B cell (primary cell): Measurements from ENCODE around the gene CLP1. TPM values are rescaled to one million over a fixed set of nuclear protein-coding genes. Genes with fewer than 3 reads are reported as not detected.

Experiments used
- ATAC-seq: fragments of 200-7000 bp; cut with Tn5 transposase; one replicate; pipeline ENCODE4 v1.10.0; 2021; ENCODE audit warnings: low read depth, mild to moderate bottlenecking, moderate number of reproducible peaks, moderate library complexity
- CTCF ChIA-PET: fragments of 350-600 bp; sonication (Branson Sonifier 250); formaldehyde crosslinking; loops from one replicate; lab custom pipeline; 2021; ENCODE audit warnings: antibody characterized with exemption, inconsistent platforms; lab: Charles Lee
- POLR2A ChIA-PET: fragments of 350-600 bp; sonication (Branson Sonifier 250); formaldehyde crosslinking; loops from one replicate; lab custom pipeline; 2021; ENCODE audit warnings: antibody characterized with exemption; lab: Charles Lee
- DNase-seq: peaks from one replicate; pipeline ENCODE4 v3.0.0; 2013
- H2AFZ ChIP-seq: 2 replicates; pipeline ENCODE4 v1.6.1; 2012; ENCODE audit warnings: mild to moderate bottlenecking, low read depth, low read length; ENCODE audit not compliant: insufficient read depth, poor library complexity, severe bottlenecking
- H3K27ac ChIP-seq, 2 donors: 1 replicate in 1 of 2; 2 replicates in 1 of 2; pipeline ENCODE4 v1.5.1; 2012 to 2013; ENCODE audit warnings: low read length in 2 of 2, mild to moderate bottlenecking in 2 of 2, moderate library complexity in 1 of 2
- H3K27me3 ChIP-seq, 4 experiments: fragments of 200-600 bp in 1 of 4; sonication (generic) in 1 of 4; replicated peaks in 1 of 4; 1 replicate in 2 of 4; 2 replicates in 2 of 4; pipeline versions ENCODE4 v1.6.1 to v1.7.0; 2013 to 2016; ENCODE audit warnings: low read length in 3 of 4, mild to moderate bottlenecking in 2 of 4, mixed read lengths in 1 of 4, moderate library complexity in 1 of 4; ENCODE audit not compliant: insufficient read depth in 4 of 4, control insufficient read depth in 3 of 4; ENCODE audit errors: control extremely low read depth in 1 of 4
- H3K36me3 ChIP-seq, 2 experiments: replicated peaks in 1 of 2; 1 replicate in 1 of 2; 2 replicates in 1 of 2; pipeline versions ENCODE4 v1.6.1 to v1.7.1; 2013; ENCODE audit warnings: low read length in 1 of 2; ENCODE audit not compliant: insufficient read depth in 2 of 2, control insufficient read depth in 1 of 2; ENCODE audit errors: control extremely low read depth in 1 of 2, extremely low read depth in 1 of 2
- H3K4me1 ChIP-seq, 2 donors: fragments of 200-600 bp in 1 of 2; sonication (generic) in 1 of 2; 1 replicate in 1 of 2; 2 replicates in 1 of 2; pipeline versions ENCODE4 v1.5.1 to v1.6.1; 2013 to 2017; ENCODE audit warnings: low read length in 2 of 2; ENCODE audit not compliant: control insufficient read depth in 2 of 2, insufficient read depth in 2 of 2
- H3K4me2 ChIP-seq: replicated peaks from 2 replicates; pipeline ENCODE3; 2012; ENCODE audit warnings: mild to moderate bottlenecking, low read depth, low read length; ENCODE audit not compliant: poor library complexity, severe bottlenecking
- H3K4me3 ChIP-seq, 5 experiments: fragments of 200-600 bp in 1 of 5; sonication (generic) in 1 of 5; 1 replicate in 3 of 5; 2 replicates in 2 of 5; pipeline versions ENCODE4 v1.5.1 to v1.7.0; 2011 to 2016; ENCODE audit warnings: low read length in 4 of 5, mild to moderate bottlenecking in 4 of 5, low read depth in 2 of 5, control low read depth in 1 of 5, moderate library complexity in 1 of 5; ENCODE audit not compliant: insufficient read depth in 1 of 5; ENCODE audit errors: control extremely low read depth in 1 of 5, extremely low read depth in 1 of 5
- H3K79me2 ChIP-seq: fragments of 200-600 bp; sonication (generic); one replicate; pipeline ENCODE4 v1.6.0; 2016; ENCODE audit warnings: low read length; ENCODE audit not compliant: control insufficient read depth, insufficient read depth
- H3K9ac ChIP-seq: fragments of 200-600 bp; sonication (generic); 2 replicates; pipeline ENCODE4 v1.6.1; 2017; ENCODE audit warnings: mild to moderate bottlenecking, low read length, moderate library complexity
- H3K9me3 ChIP-seq, 3 donors: one replicate each; pipeline versions ENCODE4 v1.6.1 to v1.7.1; 2013; ENCODE audit warnings: low read length in 2 of 3; ENCODE audit not compliant: control insufficient read depth in 2 of 3, insufficient read depth in 1 of 3; ENCODE audit errors: control extremely low read depth in 1 of 3
- H4K20me1 ChIP-seq: 2 replicates; pipeline ENCODE4 v1.6.0; 2012; ENCODE audit warnings: mild to moderate bottlenecking, low read length; ENCODE audit not compliant: insufficient read depth, control insufficient read depth, poor library complexity, severe bottlenecking
- H3K27ac Mint-ChIP-seq: one replicate; pipeline ENCODE4 v1.8.0; 2021; ENCODE audit warnings: mixed read lengths
- H3K27me3 Mint-ChIP-seq: one replicate; pipeline ENCODE4 v1.8.0; 2021; ENCODE audit warnings: mixed read lengths
- H3K4me1 Mint-ChIP-seq: one replicate; pipeline ENCODE4 v1.8.0; 2021; ENCODE audit warnings: mixed read lengths
- H3K4me3 Mint-ChIP-seq: one replicate; pipeline ENCODE4 v1.8.0; 2021; ENCODE audit warnings: mixed read lengths
- H3K9me3 Mint-ChIP-seq: one replicate; pipeline ENCODE4 v1.8.0; 2022; ENCODE audit warnings: mixed read lengths; ENCODE audit not compliant: insufficient read depth
- CTCF ChIP-seq: fragments of 200-600 bp; IDR thresholded peaks from one replicate; pipeline ENCODE4 v1.8.0; 2022; ENCODE audit warnings: antibody characterized with exemption, mild to moderate bottlenecking
- EZH2 ChIP-seq: IDR thresholded peaks from 2 replicates; pipeline ENCODE4 v1.6.1; 2012; ENCODE audit warnings: borderline replicate concordance, low read depth, mild to moderate bottlenecking, moderate library complexity, low read length; ENCODE audit not compliant: insufficient read depth, poor library complexity, severe bottlenecking
- WGBS: methylation state at CpG from one replicate; pipeline ENCODE4 v1.1.5; 2013; ENCODE audit warnings: missing lambda C conversion rate; ENCODE audit not compliant: insufficient coverage; 5-methylcytosine and 5-hydroxymethylcytosine counted together
- intact Hi-C: fragments of 100-400 bp; cut with micrococcal nuclease; formaldehyde crosslinking; loops from one replicate; pipeline ENCODE4 v1.10.0; 2022
- polyA plus RNA-seq: library from polyadenylated mRNA; depleted of rRNA; stranded (reverse); fragments of >200 nt; gene quantifications from 2 replicates; pipeline ENCODE4 v1.2.3, GENCODE V29; 2012
- small RNA-seq: library from RNA; depleted of rRNA; stranded (forward); fragments of <200 nt; gene quantifications from one replicate; pipeline ENCODE3, GENCODE V24; 2012; ENCODE audit warnings: low replicate concordance, low read depth; ENCODE audit not compliant: insufficient read length
- total RNA-seq, 2 donors: library from RNA; stranded (reverse); fragments of 120-200 nt in 1 of 2; gene quantifications; 1 replicate in 1 of 2; 2 replicates in 1 of 2; pipeline versions ENCODE4 v1.2.3 to v1.2.4, GENCODE V29; 2013 to 2022

CLP1 gene
- total and polyA plus RNA-seq, 2 donors (not counting 1 experiment from before 2014, with no cell fraction given), result 6.0 to 15.5 TPM

GRCh38 chr11:57709802-57710367, 52.3 kb downstream of the CLP1 start:
- TF ChIP-seq EZH2 (no peak), CTCF (no peak)
- no peak overlapping the region for H2AFZ ChIP-seq
- H3K27me3 Mint-ChIP-seq, result no peaks in the 10 kb centered on the region
- no peak overlapping the region for H3K9ac ChIP-seq
- H3K79me2 ChIP-seq, result peaks cover 76% of the 10 kb centered on the region
- POLR2A ChIA-PET, result interaction anchor here (0.6 kb wide), 1 partner anchor 15 kb away, joined by 3 read pairs; no protein-coding TSS in a partner anchor
- no peak overlapping the region for H3K4me3 Mint-ChIP-seq
- H3K4me1 Mint-ChIP-seq, result peaks cover 42% of the 10 kb centered on the region
- H3K9me3 ChIP-seq, result no peaks in the 10 kb centered on the region
- H4K20me1 ChIP-seq, result peaks cover 14% of the 10 kb centered on the region
- no peak overlapping the region for H3K4me3 ChIP-seq
- DNase-seq, result no peak
- intact Hi-C loops, result no loop called here
- 93% methylated on average over 5 of the region's 5 CpGs for WGBS
- H3K4me2 ChIP-seq, result no peak overlapping the region
- no peaks in the 10 kb centered on the region for H3K9me3 Mint-ChIP-seq
- H3K4me1 ChIP-seq, result peaks cover 21 to 28% of the 10 kb centered on the region in 2 donors
- H3K27ac Mint-ChIP-seq, result no peak overlapping the region
- CTCF ChIA-PET, result interaction anchor here (0.7 to 2.0 kb wide), 6 partner anchors 30 to 180 kb away, joined by 3 to 8 read pairs (median 3); partner anchors contain the start of gene TIMM10
- peaks cover 0 to 3% of the 10 kb centered on the region in 2 experiments for H3K36me3 ChIP-seq
- H3K27me3 ChIP-seq, result no peaks in the 10 kb centered on the region
- no peak for ATAC-seq
- H3K27ac ChIP-seq, result no peak overlapping the region

Small RNA genes within 50 kb of the gene (small RNA-seq; reads per million reads assigned to genes)
- 30.2 reads per million, percentile 91 among the genes with 10 or more reads in this experiment for gene MIR130A

Other genes with a start within 250 kb of the CLP1 start
- gene SLC43A3, start 230.6 kb upstream of the CLP1 start, total RNA-seq, result 19.3 and 20.9 TPM in 2 replicates
- gene SLC43A3, start 230.6 kb upstream of the CLP1 start, polyA plus RNA-seq, result 7.6 and 8.0 TPM in 2 replicates
- gene RTN4RL2, start 197.2 kb upstream of the CLP1 start, total RNA-seq, result 0.12 and 0.27 TPM in 2 replicates
- gene RTN4RL2, start 197.2 kb upstream of the CLP1 start, polyA plus RNA-seq, result 0.10 and 0.13 TPM in 2 replicates
- 3.7 and 5.9 TPM in 2 replicates for gene SLC43A1, start 142.1 kb upstream of the CLP1 start, total RNA-seq
- gene SLC43A1, start 142.1 kb upstream of the CLP1 start, polyA plus RNA-seq, result 4.8 and 6.4 TPM in 2 replicates
- 39.6 and 39.8 TPM in 2 replicates for gene TIMM10, start 127.0 kb upstream of the CLP1 start, total RNA-seq
- gene TIMM10, start 127.0 kb upstream of the CLP1 start, polyA plus RNA-seq, result 21.6 and 36.5 TPM in 2 replicates
- gene SMTNL1, start 120.2 kb upstream of the CLP1 start, total RNA-seq, result not detected in 2 replicates
- gene SMTNL1, start 120.2 kb upstream of the CLP1 start, polyA plus RNA-seq, result not detected in 2 replicates
- 66.3 and 70.7 TPM in 2 replicates for gene UBE2L6, start 90.1 kb upstream of the CLP1 start, total RNA-seq
- 45.6 and 63.5 TPM in 2 replicates for gene UBE2L6, start 90.1 kb upstream of the CLP1 start, polyA plus RNA-seq
- gene SERPING1, start 60.1 kb upstream of the CLP1 start, total RNA-seq, result not detected in 2 replicates
- not detected in 2 replicates for gene SERPING1, start 60.1 kb upstream of the CLP1 start, polyA plus RNA-seq
- gene YPEL4, start 7.8 kb upstream of the CLP1 start, total RNA-seq, result 1.1 and 1.9 TPM in 2 replicates
- gene YPEL4, start 7.8 kb upstream of the CLP1 start, polyA plus RNA-seq, result 0.03 and 0.19 TPM in 2 replicates
- 53.8 and 56.2 TPM in 2 replicates for gene ZDHHC5, start 10.4 kb downstream of the CLP1 start, total RNA-seq
- gene ZDHHC5, start 10.4 kb downstream of the CLP1 start, polyA plus RNA-seq, result 31.5 and 33.7 TPM in 2 replicates
- 13.7 and 15.0 TPM in 2 replicates for gene MED19, start 54.5 kb downstream of the CLP1 start, total RNA-seq
- 9.3 and 10.1 TPM in 2 replicates for gene MED19, start 54.5 kb downstream of the CLP1 start, polyA plus RNA-seq
- 58.8 and 60.2 TPM in 2 replicates for gene TMX2, start 54.8 kb downstream of the CLP1 start, total RNA-seq
- 29.5 and 40.3 TPM in 2 replicates for gene TMX2, start 54.8 kb downstream of the CLP1 start, polyA plus RNA-seq
- gene SELENOH, start 83.7 kb downstream of the CLP1 start, total RNA-seq, result 147 and 153 TPM in 2 replicates
- gene SELENOH, start 83.7 kb downstream of the CLP1 start, polyA plus RNA-seq, result 170 and 196 TPM in 2 replicates
- gene BTBD18, start 94.1 kb downstream of the CLP1 start, total RNA-seq, result not detected in 2 replicates
- 0.04 TPM in 1 of 2 replicates, not detected in the other for gene BTBD18, start 94.1 kb downstream of the CLP1 start, polyA plus RNA-seq
- gene CTNND1, start 104.0 kb downstream of the CLP1 start, total RNA-seq, result 54.4 and 59.2 TPM in 2 replicates
- 12.1 and 25.7 TPM in 2 replicates for gene CTNND1, start 104.0 kb downstream of the CLP1 start, polyA plus RNA-seq